Umbilical cord (tissue), 1 donor: Measurements from ENCODE around the gene SLC45A3. TPM values are rescaled to one million over a fixed set of nuclear protein-coding genes. Genes with fewer than 3 reads are reported as not detected.

Source experiments
- total RNA-seq: library from RNA; depleted of rRNA; stranded (reverse); fragments of >200 nt; gene quantifications from one replicate; pipeline ENCODE4 v1.2.3, GENCODE V29; 2014; ENCODE audit warnings: low replicate concordance; ENCODE audit not compliant: insufficient read depth

SLC45A3 gene
- total RNA-seq, 1 donor from 2014 or later: 3.6 TPM

Other genes starting within 250 kb of the SLC45A3 start
- 1.2 TPM for gene BLACAT1, start 224.5 kb downstream of the SLC45A3 start, total RNA-seq
- 11.6 TPM for gene CDK18, start 175.8 kb downstream of the SLC45A3 start, total RNA-seq
- gene ELK4, start 48.5 kb downstream of the SLC45A3 start, total RNA-seq: 14.9 TPM
- 132 TPM for gene NUCKS1, start 69.7 kb upstream of the SLC45A3 start, total RNA-seq
- gene RAB29, start 95.0 kb upstream of the SLC45A3 start, total RNA-seq: 5.8 TPM
- 7.7 TPM for gene SLC41A1, start 132.7 kb upstream of the SLC45A3 start, total RNA-seq
- 1.4 TPM for gene PM20D1, start 169.6 kb upstream of the SLC45A3 start, total RNA-seq